ENCODE measurements around the gene SORCS2.

DNA sequence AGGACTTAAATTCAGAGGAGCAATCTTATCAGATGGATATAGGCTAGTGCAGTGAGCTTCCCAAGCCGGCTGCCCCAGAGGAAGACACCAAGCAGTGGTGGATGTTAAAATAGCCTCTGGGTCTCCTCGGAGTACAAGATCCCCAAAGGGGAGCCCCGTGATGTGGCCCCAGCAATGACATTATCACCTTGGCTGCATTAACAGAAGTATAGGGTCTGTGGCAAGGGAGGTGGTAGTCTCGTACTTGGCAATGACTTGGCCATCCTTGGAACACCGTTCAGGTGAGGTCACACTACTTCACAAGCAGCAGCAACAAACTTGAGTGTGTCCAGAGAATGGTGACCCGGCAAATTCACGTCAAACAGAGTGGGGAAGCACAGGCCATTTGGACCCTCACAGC is 174.6 kb downstream of the SORCS2 start:
- TF ChIP-seq, protein P1, sequence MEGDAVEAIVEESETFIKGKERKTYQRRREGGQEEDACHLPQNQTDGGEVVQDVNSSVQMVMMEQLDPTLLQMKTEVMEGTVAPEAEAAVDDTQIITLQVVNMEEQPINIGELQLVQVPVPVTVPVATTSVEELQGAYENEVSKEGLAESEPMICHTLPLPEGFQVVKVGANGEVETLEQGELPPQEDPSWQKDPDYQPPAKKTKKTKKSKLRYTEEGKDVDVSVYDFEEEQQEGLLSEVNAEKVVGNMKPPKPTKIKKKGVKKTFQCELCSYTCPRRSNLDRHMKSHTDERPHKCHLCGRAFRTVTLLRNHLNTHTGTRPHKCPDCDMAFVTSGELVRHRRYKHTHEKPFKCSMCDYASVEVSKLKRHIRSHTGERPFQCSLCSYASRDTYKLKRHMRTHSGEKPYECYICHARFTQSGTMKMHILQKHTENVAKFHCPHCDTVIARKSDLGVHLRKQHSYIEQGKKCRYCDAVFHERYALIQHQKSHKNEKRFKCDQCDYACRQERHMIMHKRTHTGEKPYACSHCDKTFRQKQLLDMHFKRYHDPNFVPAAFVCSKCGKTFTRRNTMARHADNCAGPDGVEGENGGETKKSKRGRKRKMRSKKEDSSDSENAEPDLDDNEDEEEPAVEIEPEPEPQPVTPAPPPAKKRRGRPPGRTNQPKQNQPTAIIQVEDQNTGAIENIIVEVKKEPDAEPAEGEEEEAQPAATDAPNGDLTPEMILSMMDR (IDR thresholded peaks at IDR 0.05): no peak
- TF ChIP-seq POLR2A (IDR thresholded peaks at IDR 0.05): no peak

All from Peyer's patch (tissue), 4 donors.